Choroid plexus epithelial cell (primary cell): ENCODE results near the gene ASXL2.
"Not testable (repeated sequence)": the region's sequence is repeated elsewhere in the genome, so short reads cannot be mapped to it uniquely, and the experiment has no call there.

ENCODE experiments used
- DNase-seq: peaks from one replicate; pipeline ENCODE4 v3.0.0-alpha.2; 2010; ENCODE audit warnings: low read depth
- H3K4me3 ChIP-seq: 2 replicates; pipeline ENCODE4 v1.5.1; 2011; ENCODE audit warnings: low read depth, mild to moderate bottlenecking, control low read depth, low read length, moderate library complexity
- CTCF ChIP-seq: conservative IDR thresholded peaks from 2 replicates; pipeline ENCODE4 v1.5.1; 2011; ENCODE audit warnings: low read depth, mild to moderate bottlenecking, control low read depth, inconsistent platforms, low read length, moderate library complexity

ASXL2 gene

GRCh38 chr2:25912851-25913695 is 34.8 kb upstream of the ASXL2 start:
- DNase-seq = peak; percentile 54
- TF ChIP-seq CTCF = no peak
- no peak overlapping the region for H3K4me3 ChIP-seq

- not testable (repeated sequence) for H3K4me3 ChIP-seq, DNase-seq
These were observed 31.3 kb upstream of the ASXL2 start for GRCh38 chr2:25909574-25909973.

GRCh38 chr2:25905126-25905525 is 26.8 kb upstream of the ASXL2 start:
- DNase-seq = no peak
- no peak for TF ChIP-seq CTCF
- H3K4me3 ChIP-seq = no peak overlapping the region

- no peak for TF ChIP-seq CTCF
- DNase-seq = no peak
- H3K4me3 ChIP-seq = no peak overlapping the region
These were observed 25.0 kb upstream of the ASXL2 start for GRCh38 chr2:25903216-25903776.

GRCh38 chr2:25899404-25899970 is 21.2 kb upstream of the ASXL2 start:
- no peak for TF ChIP-seq CTCF
- DNase-seq = no peak
- H3K4me3 ChIP-seq = no peak overlapping the region

GRCh38 chr2:25897506-25897905 is 19.2 kb upstream of the ASXL2 start:
- no peak overlapping the region for H3K4me3 ChIP-seq
- TF ChIP-seq CTCF = no peak
- no peak for DNase-seq

- not testable (repeated sequence) for DNase-seq, H3K4me3 ChIP-seq
These were observed 18.0 kb upstream of the ASXL2 start for GRCh38 chr2:25896308-25896707.

- no peak for DNase-seq
- no peak overlapping the region for H3K4me3 ChIP-seq
- TF ChIP-seq CTCF = no peak
These were observed 17.3 kb upstream of the ASXL2 start for GRCh38 chr2:25895610-25896009.
